22Rv1 (cell line): Measurements from ENCODE around the gene ADCY9.

ENCODE experiments used
- ZFX ChIP-seq: fragments of 450-650 bp; IDR thresholded peaks from 2 replicates; pipeline ENCODE4 v1.6.1; 2017; ENCODE audit warnings: antibody characterized with exemption, borderline replicate concordance
- TF ChIP-seq, protein P1 (sequence below): fragments of 450-650 bp; IDR thresholded peaks from 2 replicates; pipeline ENCODE4 v1.5.1; 2017; ENCODE audit warnings: mild to moderate bottlenecking

DNA sequence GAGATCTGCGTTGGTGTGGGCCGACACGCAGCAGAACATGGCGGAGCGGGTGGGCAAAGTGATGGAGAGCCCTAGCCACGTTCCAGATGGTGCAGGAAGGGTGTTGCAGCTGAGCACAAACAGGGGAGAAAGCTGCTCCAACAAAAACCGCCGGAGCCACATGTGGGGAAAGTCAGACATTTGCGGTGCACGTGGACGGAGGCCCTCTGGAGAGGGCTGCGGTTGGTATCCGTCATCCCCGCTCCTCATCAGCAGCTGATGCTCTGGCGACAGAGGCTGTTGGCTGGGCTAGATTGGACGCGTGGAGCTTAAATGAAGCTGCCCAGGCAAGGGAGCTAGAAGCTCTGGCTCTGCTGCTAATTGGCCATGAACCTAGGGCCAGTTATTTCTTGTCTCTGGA, 43.5 kb upstream of the ADCY9 start:
- TF ChIP-seq, protein P1, sequence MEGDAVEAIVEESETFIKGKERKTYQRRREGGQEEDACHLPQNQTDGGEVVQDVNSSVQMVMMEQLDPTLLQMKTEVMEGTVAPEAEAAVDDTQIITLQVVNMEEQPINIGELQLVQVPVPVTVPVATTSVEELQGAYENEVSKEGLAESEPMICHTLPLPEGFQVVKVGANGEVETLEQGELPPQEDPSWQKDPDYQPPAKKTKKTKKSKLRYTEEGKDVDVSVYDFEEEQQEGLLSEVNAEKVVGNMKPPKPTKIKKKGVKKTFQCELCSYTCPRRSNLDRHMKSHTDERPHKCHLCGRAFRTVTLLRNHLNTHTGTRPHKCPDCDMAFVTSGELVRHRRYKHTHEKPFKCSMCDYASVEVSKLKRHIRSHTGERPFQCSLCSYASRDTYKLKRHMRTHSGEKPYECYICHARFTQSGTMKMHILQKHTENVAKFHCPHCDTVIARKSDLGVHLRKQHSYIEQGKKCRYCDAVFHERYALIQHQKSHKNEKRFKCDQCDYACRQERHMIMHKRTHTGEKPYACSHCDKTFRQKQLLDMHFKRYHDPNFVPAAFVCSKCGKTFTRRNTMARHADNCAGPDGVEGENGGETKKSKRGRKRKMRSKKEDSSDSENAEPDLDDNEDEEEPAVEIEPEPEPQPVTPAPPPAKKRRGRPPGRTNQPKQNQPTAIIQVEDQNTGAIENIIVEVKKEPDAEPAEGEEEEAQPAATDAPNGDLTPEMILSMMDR, result no peak
- no peak for TF ChIP-seq ZFX
